ENCODE data around the gene KHDC1L.
A peak's percentile ranks its signal among the peaks of the same experiment; 100 is the strongest.

KHDC1L gene

GRCh38 chr6:73180076-73180738 is 45.1 kb downstream of the KHDC1L start:
- Histone ChIP-seq H3K27ac (no peak overlapping the region), H3K36me3 (replicated peaks) (no peaks in the 10 kb centered on the region), H3K4me3 (ENCODE audit: low read depth, low read length) (peak overlapping the region; percentile 41), H3K27me3 (replicated peaks) (no peaks in the 10 kb centered on the region)
- no peak for TF ChIP-seq CTCF (IDR thresholded peaks at IDR 0.05; ENCODE audit: low read depth, low read length, missing control alignments)
- in situ Hi-C loops (cut with HindIII; ENCODE audit: low pct_ligation_motif_present, low sequenced_read_pairs): no loop called here
- DNase-seq: no peak

DNA sequence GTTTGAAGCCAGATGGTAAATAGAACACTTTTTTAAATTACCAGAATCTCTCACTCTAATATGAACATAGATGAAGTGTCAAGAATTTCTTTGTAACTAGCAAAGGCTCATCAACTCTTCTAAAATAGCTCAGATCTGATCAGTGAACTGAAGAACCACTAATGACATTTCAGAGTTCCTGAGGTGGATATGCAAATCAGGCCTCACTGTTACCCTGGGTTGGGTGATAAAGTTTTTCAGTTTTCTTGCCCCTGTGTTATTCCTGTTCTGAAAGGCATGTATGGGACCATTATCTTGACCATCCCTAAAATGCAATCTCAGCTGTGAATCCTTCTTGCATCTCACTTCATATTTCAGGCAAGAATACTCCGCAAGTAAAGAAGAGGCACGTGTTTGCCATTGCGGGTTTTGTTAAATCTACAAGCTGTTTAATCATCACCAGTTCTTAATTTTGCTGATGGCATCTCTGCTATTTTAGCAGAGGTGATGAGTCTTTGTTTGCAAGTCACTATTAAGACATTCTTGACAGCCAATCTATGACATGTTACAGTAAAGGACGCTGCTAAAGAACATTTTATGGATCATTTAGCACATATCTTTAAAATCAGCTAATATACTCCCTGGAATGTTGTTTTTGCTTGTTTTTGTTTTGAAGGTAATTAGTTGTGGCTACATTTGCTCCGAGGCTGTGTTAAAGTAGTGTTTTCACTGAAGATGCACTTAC is 47.9 kb downstream of the KHDC1L start:
- no peak for DNase-seq
- TF ChIP-seq CTCF (IDR thresholded peaks at IDR 0.05; ENCODE audit: low read depth, low read length, missing control alignments): no peak
- no peaks in the 10 kb centered on the region for H3K36me3 ChIP-seq (replicated peaks)
- no peaks in the 10 kb centered on the region for H3K27me3 ChIP-seq (replicated peaks)
- in situ Hi-C loops (cut with HindIII; ENCODE audit: low pct_ligation_motif_present, low sequenced_read_pairs): no loop called here
- no peak overlapping the region for H3K27ac ChIP-seq
- no peak overlapping the region for H3K4me3 ChIP-seq (ENCODE audit: low read depth, low read length)

GRCh38 chr6:73176057-73176456 is 49.2 kb downstream of the KHDC1L start:
- no peaks in the 10 kb centered on the region for H3K36me3 ChIP-seq (replicated peaks)
- H3K4me3 ChIP-seq (ENCODE audit: low read depth, low read length): no peak overlapping the region
- H3K27me3 ChIP-seq (replicated peaks): no peaks in the 10 kb centered on the region
- in situ Hi-C loops (cut with HindIII; ENCODE audit: low pct_ligation_motif_present, low sequenced_read_pairs): no loop called here
- no peak for TF ChIP-seq CTCF (IDR thresholded peaks at IDR 0.05; ENCODE audit: low read depth, low read length, missing control alignments)
- DNase-seq: no peak
- H3K27ac ChIP-seq: no peak overlapping the region

GRCh38 chr6:73174646-73175045 is 50.6 kb downstream of the KHDC1L start:
- DNase-seq: no peak
- H3K4me3 ChIP-seq (ENCODE audit: low read depth, low read length): no peak overlapping the region
- H3K36me3 ChIP-seq (replicated peaks): no peaks in the 10 kb centered on the region
- H3K27me3 ChIP-seq (replicated peaks): no peaks in the 10 kb centered on the region
- no peak for TF ChIP-seq CTCF (IDR thresholded peaks at IDR 0.05; ENCODE audit: low read depth, low read length, missing control alignments)
- in situ Hi-C loops (cut with HindIII; ENCODE audit: low pct_ligation_motif_present, low sequenced_read_pairs): no loop called here
- no peak overlapping the region for H3K27ac ChIP-seq
